Suppressor macrophage treated with lipopolysaccharide for 1 hour (primary cell): Measurements from ENCODE around the gene ZNF554.
A peak's percentile ranks its signal among the peaks of the same experiment; 100 is the strongest.

Source experiments
- DNase-seq, 3 donors: peaks; one replicate each; pipeline ENCODE4 v3.0.0-alpha.2; 2020 to 2022

The ZNF554 gene

GRCh38 chr19:2872175-2872574, 52.5 kb downstream of the ZNF554 start:
- peak in 2 of 3 donors; percentile 14 to 42 for DNase-seq

GRCh38 chr19:2877398-2878331, 58.0 kb downstream of the ZNF554 start:
- no peak for DNase-seq

- DNase-seq = no peak
Measured at GRCh38 chr19:2883686-2884439, 64.2 kb downstream of the ZNF554 start.

- DNase-seq = no peak
Measured at GRCh38 chr19:2885736-2886135, 66.1 kb downstream of the ZNF554 start.
